ENCODE results near the gene SAMD8. TPM values are rescaled to one million over a fixed set of nuclear protein-coding genes. Genes with fewer than 3 reads are reported as not detected.

The SAMD8 gene
- total and polyA plus RNA-seq, 2 of the 8 experiments (the other 6 are each of a cell fraction or from before 2014, with no cell fraction given) = 11.7 to 20.9 TPM

DNA sequence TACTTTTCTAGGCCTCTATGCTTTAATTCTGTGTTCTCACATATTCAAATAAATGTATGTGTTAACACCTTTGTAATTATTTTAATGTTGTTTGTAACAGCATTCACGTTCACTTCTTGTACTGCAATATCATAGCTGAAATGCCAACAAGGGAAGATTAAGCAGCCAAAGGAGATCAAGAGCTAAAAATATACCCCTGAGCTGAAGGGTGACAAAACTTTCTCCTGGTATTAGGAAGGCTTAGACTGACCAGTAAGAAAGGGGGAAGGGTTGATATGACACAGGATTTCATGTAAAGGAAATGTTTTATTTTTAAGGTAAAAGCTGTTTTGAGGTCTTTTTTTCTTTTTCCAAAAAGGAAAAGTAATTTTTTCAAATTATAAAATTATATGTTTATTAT is 58.8 kb downstream of the SAMD8 start:
- Histone ChIP-seq H2AK5ac (ENCODE audit: low read depth, low read length) (no peak overlapping the region), H2AFZ (ENCODE audit: low read length) (no peak overlapping the region), H3K27me3 (replicated peaks in 1 of 4; ENCODE audit: control insufficient read depth in 3 of 4, extremely low read depth in 1 of 4, insufficient read depth in 3 of 4, low read length in 3 of 4) (no peaks in the 10 kb centered on the region), H2BK15ac (ENCODE audit: low read length) (no peak overlapping the region), H3K4me1 (replicated peaks in 1 of 4; ENCODE audit: control insufficient read depth in 3 of 4, insufficient read depth in 4 of 4, low read length in 3 of 4) (peaks cover 0 to 3% (median 0%) of the 10 kb centered on the region in 4 experiments; a peak in 1 of 7 replicates), H3K23me2 (ENCODE audit: low read depth, low read length) (no peaks in the 10 kb centered on the region), H3K79me2 (ENCODE audit: control insufficient read depth in 1 of 2, insufficient read depth in 2 of 2, low read length in 2 of 2) (no peaks in the 10 kb centered on the region), H3K14ac (ENCODE audit: insufficient read length) (no peak overlapping the region), H3K4me2 (ENCODE audit: insufficient read depth in 1 of 2, low read depth in 2 of 2, low read length in 2 of 2) (no peak overlapping the region), H2BK120ac (replicated peaks; ENCODE audit: low read depth, low read length) (no peak overlapping the region), H3K56ac (replicated peaks; ENCODE audit: insufficient read length, low read depth, low read length) (no peak overlapping the region), H3K23ac (ENCODE audit: insufficient read length) (no peak overlapping the region), H3K36me3 (ENCODE audit: control insufficient read depth in 2 of 4, insufficient read depth in 4 of 4, low read length in 3 of 4) (peaks cover 0 to 3% (median 0%) of the 10 kb centered on the region in 4 experiments; a peak in 2 of 8 replicates), H2BK12ac (ENCODE audit: low read depth, low read length) (no peak overlapping the region), H4K20me1 (replicated peaks in 1 of 2; ENCODE audit: control insufficient read depth in 1 of 2, insufficient read depth in 2 of 2, low read length in 2 of 2) (no peaks in the 10 kb centered on the region), H3K79me1 (ENCODE audit: low read depth, low read length) (no peaks in the 10 kb centered on the region), H3K27ac (ENCODE audit: low read depth, low read length) (no peak overlapping the region), H2BK20ac (ENCODE audit: low read length) (no peak overlapping the region), H2BK5ac (ENCODE audit: low read depth, low read length) (no peak overlapping the region), H3K9ac (replicated peaks in 1 of 4; ENCODE audit: extremely low read depth in 1 of 4, low read depth in 3 of 4, low read length in 3 of 4) (no peak overlapping the region), H4K5ac (ENCODE audit: insufficient read length, low read depth, low read length) (no peak overlapping the region), H3K9me3 (ENCODE audit: insufficient read depth in 2 of 2, low read depth in 1 of 2, low read length in 1 of 2) (no peaks in the 10 kb centered on the region), H4K91ac (replicated peaks; ENCODE audit: insufficient read length, low read length) (no peak overlapping the region), H3K18ac (ENCODE audit: extremely low read depth, low read length) (no peak overlapping the region), H3K4me3 (ENCODE audit: extremely low read depth in 1 of 4, insufficient read depth in 2 of 4, low read depth in 3 of 4, low read length in 4 of 4) (no peak overlapping the region), H3K4ac (replicated peaks; ENCODE audit: insufficient read length, low read depth, low read length) (no peak overlapping the region), H4K8ac (ENCODE audit: extremely low read depth, insufficient read depth, low read length) (no peak overlapping the region)
- CTCF ChIA-PET (ENCODE audit: partially characterized antibody) = interaction anchor here (1.6 kb wide), 1 partner anchor 18 kb away, joined by 3 read pairs; no protein-coding TSS in a partner anchor
- FAIRE-seq (no peak), DNase-seq (ENCODE audit: low read depth in 1 of 2, low spot score in 2 of 2) (no peak)
- WGBS, 2 experiments (ENCODE audit: extremely low coverage in 1 of 2, insufficient coverage in 1 of 2, insufficient read length in 1 of 2, insufficient replicate concordance in 2 of 2, low coverage in 1 of 2, low lambda C conversion rate in 2 of 2, missing lambda C conversion rate in 1 of 2) = 83% methylated on average over 1 of the region's 1 CpG; no CpG with 5 or more reads in 1 of the 2 experiments
- TF ChIP-seq HDAC6 (IDR thresholded peaks at IDR 0.05; ENCODE audit: low read depth, low read length) = no peak
- TF ChIP-seq CREB1 (IDR thresholded peaks at IDR 0.05) = no peak
- TF ChIP-seq RXRA (IDR thresholded peaks at IDR 0.05; ENCODE audit: insufficient read depth, low read depth, low read length) = no peak
- TF ChIP-seq CHD2 (IDR thresholded peaks at IDR 0.05; ENCODE audit: low read length) = no peak
- no peak for TF ChIP-seq EZH2 (IDR thresholded peaks at IDR 0.05; ENCODE audit: low read depth, low read length, severe bottlenecking)
- TF ChIP-seq JUND (IDR thresholded peaks at IDR 0.05; ENCODE audit: low read length) = no peak
- no peak for TF ChIP-seq SP4 (IDR thresholded peaks at IDR 0.05; ENCODE audit: low read length)
- POLR2A ChIA-PET (ENCODE audit: partially characterized antibody) = no interaction called here

Measured in H1 (cell line).